ENCODE measurements around the gene RHBDD1.

The RHBDD1 gene

DNA sequence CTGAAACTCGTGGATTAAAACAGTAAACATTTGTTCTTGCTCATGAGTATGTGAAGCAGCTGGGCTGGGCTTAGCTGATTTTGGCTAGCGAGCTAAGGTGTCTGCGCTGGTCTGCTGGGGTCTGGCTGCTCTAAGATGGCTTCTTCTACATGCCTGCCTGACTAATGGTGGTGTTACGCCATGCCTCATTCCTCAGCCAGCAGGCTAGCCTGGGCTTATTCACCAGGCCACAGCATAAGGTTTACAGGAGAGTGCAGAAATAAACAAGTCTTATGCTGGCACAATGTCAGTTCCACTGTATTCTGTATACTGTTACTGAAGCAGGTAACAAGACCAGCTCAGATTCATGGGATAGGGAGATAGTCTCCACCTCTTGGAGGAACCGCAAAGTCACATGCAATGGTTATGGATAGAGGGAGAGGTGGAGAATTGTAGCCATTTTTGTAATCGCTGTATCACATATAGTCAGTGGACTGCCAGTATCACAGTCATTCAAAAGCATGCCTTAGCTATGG, 80.0 kb downstream of the RHBDD1 start:
- DNase-seq (ENCODE audit: low read depth in 2 of 2), result no peak

GRCh38 chr2:226916669-226917068, 80.8 kb downstream of the RHBDD1 start:
- DNase-seq (ENCODE audit: low read depth in 2 of 2), result no peak

- no peak for DNase-seq (ENCODE audit: low read depth in 2 of 2)
Observed at GRCh38 chr2:226932443-226932842, 96.6 kb downstream of the RHBDD1 start.

GRCh38 chr2:226934546-226935201, 98.8 kb downstream of the RHBDD1 start:
- DNase-seq (ENCODE audit: low read depth in 2 of 2), result no peak

GRCh38 chr2:226943862-226944620, 108.2 kb downstream of the RHBDD1 start:
- no peak for DNase-seq (ENCODE audit: low read depth in 2 of 2)

DNA sequence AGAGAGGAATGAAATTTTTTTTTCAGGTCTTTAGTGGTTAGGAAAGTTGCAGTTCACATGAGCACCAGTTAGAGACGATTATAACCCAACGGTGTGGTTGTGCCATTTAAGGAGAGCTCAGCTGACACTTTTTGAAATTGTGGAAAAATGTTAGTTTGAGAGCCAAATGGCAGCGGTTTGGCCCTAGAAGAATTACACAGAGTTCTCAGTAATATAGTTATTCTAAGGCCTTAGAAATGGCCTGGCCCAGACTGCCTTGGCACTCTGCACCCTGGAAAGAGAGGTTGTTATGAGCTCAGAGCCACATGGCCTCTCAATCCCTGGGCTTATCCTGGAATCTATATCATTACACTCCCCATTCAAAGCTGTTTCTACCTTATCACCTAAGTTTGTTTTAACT, 117.4 kb downstream of the RHBDD1 start:
- DNase-seq (ENCODE audit: low read depth in 2 of 2), result no peak

DNA sequence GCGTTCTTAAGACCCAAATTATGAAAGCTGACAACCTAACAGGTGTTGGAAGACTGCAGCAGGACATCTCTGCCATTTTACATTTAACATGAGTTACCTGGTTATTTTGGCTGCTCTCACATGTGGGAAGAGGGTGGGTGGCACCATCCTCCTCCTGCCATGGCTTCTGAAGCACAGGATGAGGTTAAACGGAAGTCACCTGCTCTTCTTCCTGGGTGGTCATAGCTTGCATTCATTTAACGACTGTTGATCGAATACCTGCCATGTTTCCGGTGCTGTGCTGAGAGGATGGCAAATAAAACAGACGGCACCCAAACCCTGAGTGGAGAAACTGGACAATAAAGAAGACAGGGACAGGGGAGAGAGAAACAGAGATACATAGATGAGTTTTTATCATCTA, 118.0 kb downstream of the RHBDD1 start:
- DNase-seq (ENCODE audit: low read depth in 2 of 2), result no peak

- DNase-seq (ENCODE audit: low read depth in 2 of 2), result no peak
Observed at GRCh38 chr2:226956659-226957058, 120.8 kb downstream of the RHBDD1 start.

- no peak for DNase-seq (ENCODE audit: low read depth in 2 of 2)
Observed at GRCh38 chr2:226959418-226959817, 123.6 kb downstream of the RHBDD1 start.

- no peak for DNase-seq (ENCODE audit: low read depth in 2 of 2)
Observed at GRCh38 chr2:226962176-226962773, 126.4 kb downstream of the RHBDD1 start.

DNA sequence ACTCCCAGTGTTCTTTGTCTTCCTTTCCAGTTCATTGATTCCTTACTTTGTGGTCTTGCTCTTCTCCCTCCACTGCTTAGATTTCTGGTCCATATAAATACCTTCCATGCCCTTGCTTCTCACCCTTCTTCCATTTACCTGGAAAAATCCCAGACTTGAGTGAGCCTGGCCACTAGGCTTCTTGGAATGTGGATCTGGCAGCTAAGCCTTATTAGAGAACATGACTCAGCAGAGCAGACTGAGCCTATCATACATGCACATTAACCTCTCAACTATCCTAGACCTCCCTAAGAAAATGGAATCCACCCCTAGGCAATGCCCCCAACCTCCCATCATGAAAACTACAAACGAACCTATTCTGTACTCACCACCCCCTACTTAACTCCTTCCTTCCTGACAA, 127.7 kb downstream of the RHBDD1 start:
- DNase-seq (ENCODE audit: low read depth in 2 of 2), result no peak

DNA sequence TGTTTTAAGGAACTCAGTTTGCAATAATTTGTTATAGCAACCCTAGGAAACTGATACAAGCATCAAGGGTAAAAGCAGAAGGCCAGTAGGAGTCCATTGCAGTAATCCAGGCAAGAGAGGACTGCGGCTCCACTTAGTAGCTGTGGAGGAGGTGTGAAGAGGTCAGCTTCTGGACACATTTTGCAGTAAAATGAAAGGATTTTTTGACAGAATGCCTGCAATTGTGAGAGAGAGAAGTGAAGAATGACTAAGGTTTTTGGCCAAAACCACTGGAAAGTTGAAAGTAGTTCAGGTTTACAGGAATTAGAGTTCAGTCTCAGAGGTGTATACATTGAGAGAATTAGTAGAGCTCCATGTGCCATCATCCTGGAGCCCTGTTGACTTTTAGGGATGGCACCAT, 129.5 kb downstream of the RHBDD1 start:
- no peak for DNase-seq (ENCODE audit: low read depth in 2 of 2)

DNA sequence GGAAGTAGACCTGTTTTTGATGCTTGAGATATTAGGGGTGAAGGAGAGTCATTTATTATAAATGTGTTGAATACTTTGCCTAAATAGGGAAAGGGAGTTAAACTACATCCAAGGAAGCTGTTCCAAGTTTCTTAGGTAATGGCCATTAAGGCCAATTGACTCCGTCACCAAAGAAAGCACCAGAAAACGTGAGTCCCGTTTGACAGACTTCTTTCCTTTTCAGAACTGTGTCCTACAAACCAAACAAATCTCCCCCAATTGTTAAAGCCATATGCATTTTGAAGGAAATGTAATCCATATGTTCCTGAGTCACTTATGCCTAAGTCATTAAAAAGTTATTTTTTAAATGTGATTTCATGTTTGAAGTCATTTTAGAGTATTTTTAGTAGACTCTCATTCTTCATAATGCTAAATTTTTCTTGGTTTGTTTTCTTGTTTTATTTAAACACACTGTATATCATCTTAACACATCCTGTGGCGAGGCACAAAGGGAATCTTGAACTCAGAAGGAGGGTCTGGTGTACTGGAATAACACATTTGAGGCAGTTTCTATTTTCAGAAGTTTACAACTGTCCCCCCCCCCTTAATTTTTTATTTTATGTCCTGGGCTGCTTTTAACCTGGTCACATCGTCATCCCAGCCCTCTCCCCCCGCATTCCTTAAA, 133.7 kb downstream of the RHBDD1 start:
- no peak for DNase-seq (ENCODE audit: low read depth in 2 of 2)

- DNase-seq (ENCODE audit: low read depth in 2 of 2), result no peak
Observed at GRCh38 chr2:226970362-226970761, 134.5 kb downstream of the RHBDD1 start.

DNA sequence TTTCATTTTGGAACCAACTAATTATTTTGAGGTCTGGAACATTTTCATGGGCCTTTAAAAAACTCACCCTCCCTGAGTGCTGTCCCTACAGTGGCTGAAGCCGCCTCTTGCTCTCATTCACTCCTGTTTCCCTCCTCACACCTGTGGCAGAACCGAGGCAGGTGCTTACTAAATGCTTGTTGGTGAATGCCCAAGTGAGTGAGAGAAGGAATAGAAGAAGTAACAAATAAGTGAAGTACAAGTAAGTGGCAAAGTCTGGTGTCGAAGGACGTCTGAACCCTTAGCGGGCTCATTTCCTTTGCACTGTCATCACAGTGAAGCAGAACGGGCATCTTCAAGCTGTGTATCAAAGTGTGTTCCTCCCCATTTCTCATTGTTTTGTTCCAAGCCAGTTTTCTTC, 135.2 kb downstream of the RHBDD1 start:
- DNase-seq (ENCODE audit: low read depth in 2 of 2), result no peak

GRCh38 chr2:226971770-226972169, 135.9 kb downstream of the RHBDD1 start:
- DNase-seq (ENCODE audit: low read depth in 2 of 2), result no peak

GRCh38 chr2:226973816-226974215, 138.0 kb downstream of the RHBDD1 start:
- no peak for DNase-seq (ENCODE audit: low read depth in 2 of 2)

DNA sequence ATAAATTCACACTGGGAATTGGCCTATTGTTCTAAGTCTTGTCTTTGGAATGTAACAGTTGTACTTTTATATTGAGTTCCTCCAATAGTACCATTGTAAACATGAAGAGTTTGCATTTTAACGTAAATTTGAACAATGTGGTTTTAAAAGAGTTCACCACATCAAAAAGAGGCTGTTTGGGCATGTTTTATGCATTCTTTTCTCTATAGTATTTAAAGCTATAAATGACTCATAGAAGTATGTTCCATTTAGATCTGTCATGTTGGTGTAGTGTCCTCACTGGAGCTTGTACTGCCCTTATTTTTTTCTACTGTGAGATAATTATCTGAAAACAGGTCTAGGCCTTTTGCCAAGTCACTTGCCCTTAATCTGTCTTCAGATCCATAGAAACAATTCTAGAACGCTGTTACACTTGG, 141.9 kb downstream of the RHBDD1 start:
- DNase-seq (ENCODE audit: low read depth in 2 of 2), result no peak

DNA sequence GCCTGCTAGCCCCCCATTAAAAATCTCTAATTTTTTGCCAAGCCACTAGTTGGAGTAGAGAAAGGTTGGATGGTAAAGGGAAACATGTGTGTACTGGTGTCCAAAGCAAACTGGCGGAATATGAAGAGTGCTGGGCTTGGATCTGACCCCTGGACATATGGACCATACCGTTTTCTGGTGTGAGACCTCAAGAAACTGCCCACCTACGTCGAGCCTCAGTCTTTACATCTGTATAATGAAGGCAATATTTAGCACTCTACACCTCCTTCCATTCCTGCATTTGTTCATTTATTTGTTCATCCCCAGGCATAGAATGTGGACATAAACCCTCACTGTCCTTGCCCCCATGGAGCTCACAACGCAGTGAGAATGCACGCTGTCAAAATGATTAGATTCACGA, 142.4 kb downstream of the RHBDD1 start:
- DNase-seq (ENCODE audit: low read depth in 2 of 2), result no peak

- no peak for DNase-seq (ENCODE audit: low read depth in 2 of 2)
Observed at GRCh38 chr2:226979004-226979403, 143.2 kb downstream of the RHBDD1 start.

GRCh38 chr2:226981791-226982326, 146.0 kb downstream of the RHBDD1 start:
- no peak for DNase-seq (ENCODE audit: low read depth in 2 of 2)

Data from stimulated activated CD8-positive, alpha-beta memory T cell treated with anti-CD3 and anti-CD28 coated beads, Interleukin-2, amount 100 ng/mL, for 48 hours (primary cell).